Naive B cell (primary cell): ENCODE results near the gene IQSEC3. TPM values are rescaled to one million over a fixed set of nuclear protein-coding genes. Genes with fewer than 3 reads are reported as not detected.

ENCODE experiments used
- ATAC-seq, 2 donors: fragments of 150-1000 bp; cut with Tn5 transposase; 2 replicates each; pipeline ENCODE4 v1.10.0; 2021; ENCODE audit warnings: low read depth in 2 of 2, mild to moderate bottlenecking in 2 of 2, moderate library complexity in 2 of 2
- DNase-seq: peaks from one replicate; pipeline ENCODE4 v3.0.0; 2022
- H3K27ac Mint-ChIP-seq, 6 donors: one replicate each; pipeline ENCODE4 v1.8.0; 2020 to 2022; ENCODE audit warnings: mild to moderate bottlenecking in 6 of 6, mixed read lengths in 6 of 6, moderate library complexity in 5 of 6, inconsistent platforms in 2 of 6
- H3K27me3 Mint-ChIP-seq, 3 donors: one replicate each; pipeline ENCODE4 v1.8.0; 2021 to 2022; ENCODE audit warnings: mixed read lengths in 3 of 3, mild to moderate bottlenecking in 1 of 3
- H3K36me3 Mint-ChIP-seq, 2 donors: one replicate each; pipeline ENCODE4 v1.8.0; 2020 to 2022; ENCODE audit warnings: mixed read lengths in 2 of 2, inconsistent platforms in 1 of 2, mild to moderate bottlenecking in 1 of 2
- H3K4me1 Mint-ChIP-seq, 3 donors: one replicate each; pipeline ENCODE4 v1.8.0; 2020 to 2022; ENCODE audit warnings: mixed read lengths in 3 of 3, inconsistent platforms in 1 of 3, mild to moderate bottlenecking in 1 of 3, moderate library complexity in 1 of 3
- H3K4me3 Mint-ChIP-seq, 8 donors: one replicate each; pipeline ENCODE4 v1.8.0; 2020 to 2022; ENCODE audit warnings: mild to moderate bottlenecking in 8 of 8, mixed read lengths in 8 of 8, moderate library complexity in 8 of 8, inconsistent platforms in 2 of 8
- H3K9me3 Mint-ChIP-seq, 7 donors: one replicate each; pipeline ENCODE4 v1.8.0; 2020 to 2022; ENCODE audit warnings: mixed read lengths in 7 of 7, mild to moderate bottlenecking in 5 of 7, inconsistent platforms in 2 of 7, moderate library complexity in 1 of 7
- polyA plus RNA-seq, 6 donors: library from polyadenylated mRNA; unstranded; fragments of 300-500 nt; fragmentation: Illumina TruSeq; gene quantifications; one replicate each; pipeline ENCODE4 v1.2.3, GENCODE V29; 2021; ENCODE audit warnings: low read depth in 6 of 6

The IQSEC3 gene
- polyA plus RNA-seq, 6 donors from 2014 or later: not detected

- H3K27ac Mint-ChIP-seq: no peak overlapping the region
- ATAC-seq (no peak), DNase-seq (no peak)
- H3K36me3 Mint-ChIP-seq: no peaks in the 10 kb centered on the region
- H3K4me1 Mint-ChIP-seq: peaks cover 0 to 2% (median 0%) of the 10 kb centered on the region in 3 donors
- H3K27me3 Mint-ChIP-seq: peaks cover 38 to 64% (median 42%) of the 10 kb centered on the region in 3 donors
- H3K4me3 Mint-ChIP-seq: peak overlapping the region in 1 of 8 donors; percentile 63
- peaks cover 0 to 2% (median 0%) of the 10 kb centered on the region in 7 donors for H3K9me3 Mint-ChIP-seq
Observed at GRCh38 chr12:115518-115917, 49.0 kb downstream of the IQSEC3 start.

GRCh38 chr12:115960-116915 lies 49.7 kb downstream of the IQSEC3 start:
- no peaks in the 10 kb centered on the region for H3K36me3 Mint-ChIP-seq
- no peak overlapping the region for H3K4me3 Mint-ChIP-seq
- DNase-seq (no peak), ATAC-seq (no peak)
- H3K9me3 Mint-ChIP-seq: peaks cover 0 to 2% (median 0%) of the 10 kb centered on the region in 7 donors
- peaks cover 35 to 60% (median 42%) of the 10 kb centered on the region in 3 donors for H3K27me3 Mint-ChIP-seq
- H3K27ac Mint-ChIP-seq: peak overlapping the region in 1 of 6 donors; percentile 16
- H3K4me1 Mint-ChIP-seq: peaks cover 0 to 2% (median 0%) of the 10 kb centered on the region in 3 donors

GRCh38 chr12:117311-117710 lies 50.7 kb downstream of the IQSEC3 start:
- H3K27me3 Mint-ChIP-seq: peaks cover 27 to 58% (median 40%) of the 10 kb centered on the region in 3 donors
- peaks cover 0 to 2% (median 0%) of the 10 kb centered on the region in 7 donors for H3K9me3 Mint-ChIP-seq
- ATAC-seq: no peak
- H3K4me1 Mint-ChIP-seq: no peaks in the 10 kb centered on the region
- H3K36me3 Mint-ChIP-seq: no peaks in the 10 kb centered on the region
- H3K27ac Mint-ChIP-seq: no peak overlapping the region
- H3K4me3 Mint-ChIP-seq: no peak overlapping the region
- DNase-seq: no peak

GRCh38 chr12:117816-118345 lies 51.3 kb downstream of the IQSEC3 start:
- DNase-seq (no peak), ATAC-seq (no peak)
- Mint-ChIP-seq H3K36me3 (no peaks in the 10 kb centered on the region), H3K27ac (no peak overlapping the region), H3K4me1 (no peaks in the 10 kb centered on the region), H3K4me3 (no peak overlapping the region), H3K9me3 (peaks cover 0 to 2% (median 0%) of the 10 kb centered on the region in 7 donors), H3K27me3 (peaks cover 28 to 58% (median 44%) of the 10 kb centered on the region in 3 donors)

GRCh38 chr12:118591-118990 lies 52.0 kb downstream of the IQSEC3 start:
- Mint-ChIP-seq H3K36me3 (no peaks in the 10 kb centered on the region), H3K9me3 (peaks cover 0 to 2% (median 0%) of the 10 kb centered on the region in 7 donors), H3K4me3 (no peak overlapping the region), H3K27ac (no peak overlapping the region), H3K4me1 (no peaks in the 10 kb centered on the region), H3K27me3 (peaks cover 24 to 54% (median 39%) of the 10 kb centered on the region in 3 donors)
- ATAC-seq (no peak), DNase-seq (no peak)

GRCh38 chr12:120951-121350 lies 54.4 kb downstream of the IQSEC3 start:
- ATAC-seq (no peak), DNase-seq (no peak)
- Mint-ChIP-seq H3K4me1 (no peaks in the 10 kb centered on the region), H3K27me3 (peaks cover 12 to 38% (median 25%) of the 10 kb centered on the region in 3 donors), H3K9me3 (peaks cover 0 to 2% (median 0%) of the 10 kb centered on the region in 7 donors), H3K27ac (no peak overlapping the region), H3K36me3 (no peaks in the 10 kb centered on the region), H3K4me3 (no peak overlapping the region)

GRCh38 chr12:121647-122046 lies 55.1 kb downstream of the IQSEC3 start:
- DNase-seq (no peak), ATAC-seq (no peak)
- no peaks in the 10 kb centered on the region for H3K36me3 Mint-ChIP-seq
- peaks cover 0 to 2% (median 0%) of the 10 kb centered on the region in 7 donors for H3K9me3 Mint-ChIP-seq
- no peaks in the 10 kb centered on the region for H3K4me1 Mint-ChIP-seq
- peaks cover 12 to 37% (median 21%) of the 10 kb centered on the region in 3 donors for H3K27me3 Mint-ChIP-seq
- H3K4me3 Mint-ChIP-seq: peak overlapping the region in 1 of 8 donors; percentile 30
- no peak overlapping the region for H3K27ac Mint-ChIP-seq

GRCh38 chr12:125075-125474 lies 58.5 kb downstream of the IQSEC3 start:
- no peak for ATAC-seq
- no peak for DNase-seq
- H3K9me3 Mint-ChIP-seq: peaks cover 0 to 2% (median 0%) of the 10 kb centered on the region in 7 donors
- H3K4me3 Mint-ChIP-seq: no peak overlapping the region
- H3K4me1 Mint-ChIP-seq: peaks cover 0 to 9% (median 8%) of the 10 kb centered on the region in 3 donors
- H3K36me3 Mint-ChIP-seq: no peaks in the 10 kb centered on the region
- peaks cover 5 to 29% (median 13%) of the 10 kb centered on the region in 3 donors for H3K27me3 Mint-ChIP-seq
- no peak overlapping the region for H3K27ac Mint-ChIP-seq

- ATAC-seq (no peak), DNase-seq (no peak)
- peaks cover 0 to 9% (median 8%) of the 10 kb centered on the region in 3 donors for H3K4me1 Mint-ChIP-seq
- H3K4me3 Mint-ChIP-seq: no peak overlapping the region
- peaks cover 0 to 2% (median 0%) of the 10 kb centered on the region in 7 donors for H3K9me3 Mint-ChIP-seq
- no peak overlapping the region for H3K27ac Mint-ChIP-seq
- H3K27me3 Mint-ChIP-seq: peaks cover 4 to 26% (median 9%) of the 10 kb centered on the region in 3 donors
- no peaks in the 10 kb centered on the region for H3K36me3 Mint-ChIP-seq
Observed at GRCh38 chr12:125566-125965, 59.0 kb downstream of the IQSEC3 start.

GRCh38 chr12:128079-128478 lies 61.5 kb downstream of the IQSEC3 start:
- Mint-ChIP-seq H3K36me3 (no peaks in the 10 kb centered on the region), H3K9me3 (peaks cover 0 to 2% (median 0%) of the 10 kb centered on the region in 7 donors), H3K27me3 (peaks cover 11 to 38% (median 13%) of the 10 kb centered on the region in 3 donors), H3K4me3 (peak overlapping the region in 1 of 8 donors; percentile 57), H3K27ac (peak overlapping the region in 1 of 6 donors; percentile 83), H3K4me1 (peaks cover 0 to 9% (median 8%) of the 10 kb centered on the region in 3 donors)
- no peak for ATAC-seq
- no peak for DNase-seq

- ATAC-seq (no peak), DNase-seq (no peak)
- Mint-ChIP-seq H3K4me1 (peaks cover 0 to 9% (median 8%) of the 10 kb centered on the region in 3 donors), H3K36me3 (no peaks in the 10 kb centered on the region), H3K27ac (no peak overlapping the region), H3K27me3 (peaks cover 11 to 46% (median 15%) of the 10 kb centered on the region in 3 donors), H3K9me3 (peaks cover 0 to 2% (median 0%) of the 10 kb centered on the region in 7 donors), H3K4me3 (no peak overlapping the region)
Observed at GRCh38 chr12:129001-129400, 62.4 kb downstream of the IQSEC3 start.

GRCh38 chr12:130519-130918 lies 64.0 kb downstream of the IQSEC3 start:
- Mint-ChIP-seq H3K4me1 (peaks cover 0 to 9% (median 8%) of the 10 kb centered on the region in 3 donors), H3K27me3 (peaks cover 12 to 49% (median 15%) of the 10 kb centered on the region in 3 donors)
- no peak for ATAC-seq

GRCh38 chr12:131008-131407 lies 64.4 kb downstream of the IQSEC3 start:
- DNase-seq (no peak), ATAC-seq (no peak)
- Mint-ChIP-seq H3K4me3 (no peak overlapping the region), H3K36me3 (no peaks in the 10 kb centered on the region), H3K4me1 (peaks cover 0 to 9% (median 8%) of the 10 kb centered on the region in 3 donors), H3K27me3 (peaks cover 17 to 54% (median 20%) of the 10 kb centered on the region in 3 donors), H3K27ac (peak overlapping the region in 1 of 6 donors; percentile 47), H3K9me3 (peaks cover 0 to 3% (median 0%) of the 10 kb centered on the region in 7 donors)

More at GRCh38 chr12:130519-130918, 64.0 kb downstream of the IQSEC3 start:
- no peak for DNase-seq
- Mint-ChIP-seq H3K36me3 (no peaks in the 10 kb centered on the region), H3K4me3 (no peak overlapping the region), H3K27ac (no peak overlapping the region), H3K9me3 (peaks cover 0 to 2% (median 0%) of the 10 kb centered on the region in 7 donors)
